Lung (tissue), 12 donors: Measurements from ENCODE around the gene DCDC2B. TPM values are rescaled to one million over a fixed set of nuclear protein-coding genes. Genes with fewer than 3 reads are reported as not detected.

ENCODE experiments used
- ATAC-seq: fragments of 200-7000 bp; cut with Tn5 transposase; one replicate; pipeline ENCODE4 v1.9.1; 2020; ENCODE audit warnings: moderate number of reproducible peaks; ENCODE audit not compliant: insufficient read depth, low FRiP score
- DNase-seq, 3 donors: peaks; one replicate each; pipeline ENCODE4 v3.0.0-alpha.2; 2013 to 2017
- H3K27ac ChIP-seq, 2 donors: one replicate each; pipeline ENCODE4 v1.5.1; 2013; ENCODE audit warnings: mild to moderate bottlenecking in 2 of 2, moderate library complexity in 2 of 2, control low read depth in 1 of 2, inconsistent platforms in 1 of 2, low read depth in 1 of 2, low read length in 1 of 2
- H3K27me3 ChIP-seq, 3 donors: one replicate each; pipeline ENCODE4 v1.5.1; 2013; ENCODE audit warnings: low read length in 2 of 3; ENCODE audit not compliant: control insufficient read depth in 3 of 3, insufficient read depth in 3 of 3
- H3K36me3 ChIP-seq, 4 donors: one replicate each; pipeline ENCODE4 v1.5.1; 2013; ENCODE audit warnings: low read length in 4 of 4, mild to moderate bottlenecking in 1 of 4, moderate library complexity in 1 of 4; ENCODE audit not compliant: control insufficient read depth in 4 of 4, insufficient read depth in 4 of 4
- H3K4me1 ChIP-seq, 5 donors: one replicate each; pipeline ENCODE4 v1.5.1; 2013; ENCODE audit warnings: low read length in 5 of 5, mild to moderate bottlenecking in 2 of 5, moderate library complexity in 1 of 5; ENCODE audit not compliant: control insufficient read depth in 5 of 5, insufficient read depth in 5 of 5
- H3K4me3 ChIP-seq: one replicate; pipeline ENCODE4 v1.5.1; 2013; ENCODE audit warnings: mild to moderate bottlenecking, control low read depth, moderate library complexity
- H3K9ac ChIP-seq, 2 donors: one replicate each; pipeline ENCODE4 v1.5.1; 2013; ENCODE audit warnings: low read length in 2 of 2, control low read depth in 1 of 2; ENCODE audit not compliant: insufficient read depth in 1 of 2
- H3K9me3 ChIP-seq, 4 donors: one replicate each; pipeline ENCODE4 v1.5.1; 2013; ENCODE audit warnings: low read length in 3 of 4, mild to moderate bottlenecking in 1 of 4, moderate library complexity in 1 of 4; ENCODE audit not compliant: control insufficient read depth in 4 of 4, insufficient read depth in 3 of 4
- CTCF ChIP-seq: IDR thresholded peaks from 2 replicates; pipeline ENCODE4 v1.5.1; 2012; ENCODE audit warnings: mild to moderate bottlenecking; ENCODE audit errors: control extremely low read depth, extremely low read depth
- WGBS, 2 donors: extraction: QIAGEN DNeasy Blood & Tissue Kit; methylation state at CpG; one replicate each; pipeline ENCODE4 v1.1.7; 2013; 5-methylcytosine and 5-hydroxymethylcytosine counted together
- polyA plus RNA-seq, 2 donors: library from polyadenylated mRNA; stranded (reverse); fragments of 200-250 nt; gene quantifications; one replicate each; pipeline ENCODE4 v1.2.1, GENCODE V29; 2013
- total RNA-seq, 2 donors: library from RNA; depleted of rRNA in 1 of 2; stranded (reverse); fragments of >200 nt in 1 of 2; gene quantifications; one replicate each; pipeline ENCODE4 v1.2.1, GENCODE V29; 2014 to 2021
- donor health status: control.
- donor health status: control.
- donor health status: Bipolar disorder and iron deficiency.
- donor health status: healthy.
- donor health status: DM: yes; HTN: yes; CAD: no.

Gene DCDC2B
- total and polyA plus RNA-seq, 4 donors: 3.5 to 10.0 (median 5.8) TPM

GRCh38 chr1:32179193-32179442, 29.8 kb upstream of the DCDC2B start:
- no peak for TF ChIP-seq CTCF
- Histone ChIP-seq H3K36me3 (peaks cover 0 to 13% (median 8%) of the 10 kb centered on the region in 4 donors), H3K4me1 (peaks cover 2 to 23% (median 12%) of the 10 kb centered on the region in 5 donors), H3K27ac (peak overlapping the region; percentile 96), H3K9ac (peak overlapping the region in 1 of 2 donors; percentile 65), H3K4me3 (no peak overlapping the region), H3K27me3 (no peaks in the 10 kb centered on the region), H3K9me3 (no peaks in the 10 kb centered on the region)
- WGBS, 2 donors: 14 to 26% methylated on average over 7 of the region's 7 CpGs
- DNase-seq (no peak), ATAC-seq (peak; percentile 4)

GRCh38 chr1:32179443-32180185, 29.3 kb upstream of the DCDC2B start, which contains the start of gene TXLNA:
TSS of gene TXLNA (plus strand) at chr1:32179675. CDS start at chr1:32180346, 671 bp downstream.
- peak; percentile 94 for ATAC-seq
- H3K27me3 ChIP-seq: no peaks in the 10 kb centered on the region
- DNase-seq: peak; percentile 93 to 96 (median 94)
- peak within 1 kb of the TSS; percentile 65 to 82 for H3K9ac ChIP-seq
- peaks cover 2 to 23% (median 12%) of the 10 kb centered on the region in 5 donors for H3K4me1 ChIP-seq
- no peak for TF ChIP-seq CTCF
- no peaks in the 10 kb centered on the region for H3K9me3 ChIP-seq
- H3K27ac ChIP-seq: peak within 1 kb of the TSS; percentile 96
- peak within 1 kb of the TSS; percentile 61 for H3K4me3 ChIP-seq
- 0 to 1% methylated on average over 54 to 79 of the region's 79 CpGs for WGBS, 2 donors
- H3K36me3 ChIP-seq: peaks cover 0 to 18% (median 13%) of the 10 kb centered on the region in 4 donors

- ATAC-seq (peak; percentile 30), DNase-seq (peak in 2 of 3 donors; percentile 40 to 57)
- Histone ChIP-seq H3K9ac (peak overlapping the region; percentile 69 to 82), H3K9me3 (no peaks in the 10 kb centered on the region), H3K4me1 (peaks cover 2 to 23% (median 12%) of the 10 kb centered on the region in 5 donors), H3K36me3 (peaks cover 4 to 19% (median 16%) of the 10 kb centered on the region in 4 donors), H3K27me3 (no peaks in the 10 kb centered on the region), H3K27ac (peak overlapping the region; percentile 96), H3K4me3 (peak overlapping the region; percentile 43)
- TF ChIP-seq CTCF: no peak
- 5 to 8% methylated on average over 32 to 36 of the region's 36 CpGs for WGBS, 2 donors
These were observed 28.5 kb upstream of the DCDC2B start for GRCh38 chr1:32180186-32181060.
